ENCODE results near the gene SYTL3. TPM values are rescaled to one million over a fixed set of nuclear protein-coding genes. Genes with fewer than 3 reads are reported as not detected.

SYTL3 gene
- total RNA-seq, 1 experiment from 2014 or later: 0.28 TPM

- TF ChIP-seq E2F4 (CRISPR knock-in tag; IDR thresholded peaks at IDR 0.05; ENCODE audit: borderline replicate concordance, low read depth) (no peak), ATF3 (CRISPR knock-in tag; conservative IDR thresholded peaks at IDR 0.05) (no peak), ZNF425 (CRISPR knock-in tag; conservative IDR thresholded peaks at IDR 0.05) (no peak), NFE2L1 (CRISPR knock-in tag; IDR thresholded peaks at IDR 0.05) (no peak), GABPB1 (CRISPR knock-in tag; IDR thresholded peaks at IDR 0.05) (no peak), ARID4B (CRISPR knock-in tag; IDR thresholded peaks at IDR 0.05; ENCODE audit: borderline replicate concordance) (no peak)
Observed at GRCh38 chr6:158714706-158715105, 64.9 kb downstream of the SYTL3 start (continued).

GRCh38 chr6:158715330-158716311 is 65.8 kb downstream of the SYTL3 start:
- POLR2A ChIA-PET: interaction anchor here (0.6 kb wide), 1 partner anchor 33 kb away, joined by 3 read pairs; no protein-coding TSS in a partner anchor
- Mint-ChIP-seq H3K36me3 (no peaks in the 10 kb centered on the region), H3K27me3 (ENCODE audit: low read depth) (no peaks in the 10 kb centered on the region), H3K27ac (no peak overlapping the region), H3K4me3 (no peak overlapping the region), H3K9me3 (no peaks in the 10 kb centered on the region), H3K4me1 (peaks cover 11% of the 10 kb centered on the region)
- DNase-seq (ENCODE audit: low spot score) (no peak), ATAC-seq (no peak)
- CTCF ChIA-PET: interaction anchor here (0.5 to 1.9 kb wide), 10 partner anchors 9 to 395 kb away, joined by 3 to 8 read pairs (median 4); partner anchors contain the start of gene RSPH3
- TF ChIP-seq FOXP1 (CRISPR knock-in tag; IDR thresholded peaks at IDR 0.05; ENCODE audit: borderline replicate concordance) (no peak), STAT6 (CRISPR knock-in tag; conservative IDR thresholded peaks at IDR 0.05; ENCODE audit: low read depth) (no peak), E2F4 (CRISPR knock-in tag; IDR thresholded peaks at IDR 0.05; ENCODE audit: borderline replicate concordance, low read depth) (no peak), EMX1 (CRISPR knock-in tag; IDR thresholded peaks at IDR 0.05) (no peak), CTCF (IDR thresholded peaks at IDR 0.05) (no peak), ZBTB43 (CRISPR knock-in tag; IDR thresholded peaks at IDR 0.05) (no peak), GRHL2 (CRISPR knock-in tag; IDR thresholded peaks at IDR 0.05; ENCODE audit: insufficient replicate concordance, severe bottlenecking) (no peak), ZNF232 (CRISPR knock-in tag; IDR thresholded peaks at IDR 0.05) (no peak), MYBL2 (CRISPR knock-in tag; IDR thresholded peaks at IDR 0.05) (no peak), NFYB (CRISPR knock-in tag; conservative IDR thresholded peaks at IDR 0.05; ENCODE audit: low read depth) (no peak)

Data from WTC11 (cell line).